GM21423 (cell line): ENCODE results near the gene MAPK14.
A peak's percentile ranks its signal among the peaks of the same experiment; 100 is the strongest.
"Not testable (repeated sequence)": the region's sequence is repeated elsewhere in the genome, so short reads cannot be mapped to it uniquely, and the experiment has no call there.

Source experiments
- ATAC-seq: cut with Tn5 transposase; IDR thresholded peaks from one replicate; pipeline ENCODE4 v1.9.1; 2021; ENCODE audit warnings: mild to moderate bottlenecking, moderate library complexity; ENCODE audit not compliant: unreplicated experiment

MAPK14 gene

DNA sequence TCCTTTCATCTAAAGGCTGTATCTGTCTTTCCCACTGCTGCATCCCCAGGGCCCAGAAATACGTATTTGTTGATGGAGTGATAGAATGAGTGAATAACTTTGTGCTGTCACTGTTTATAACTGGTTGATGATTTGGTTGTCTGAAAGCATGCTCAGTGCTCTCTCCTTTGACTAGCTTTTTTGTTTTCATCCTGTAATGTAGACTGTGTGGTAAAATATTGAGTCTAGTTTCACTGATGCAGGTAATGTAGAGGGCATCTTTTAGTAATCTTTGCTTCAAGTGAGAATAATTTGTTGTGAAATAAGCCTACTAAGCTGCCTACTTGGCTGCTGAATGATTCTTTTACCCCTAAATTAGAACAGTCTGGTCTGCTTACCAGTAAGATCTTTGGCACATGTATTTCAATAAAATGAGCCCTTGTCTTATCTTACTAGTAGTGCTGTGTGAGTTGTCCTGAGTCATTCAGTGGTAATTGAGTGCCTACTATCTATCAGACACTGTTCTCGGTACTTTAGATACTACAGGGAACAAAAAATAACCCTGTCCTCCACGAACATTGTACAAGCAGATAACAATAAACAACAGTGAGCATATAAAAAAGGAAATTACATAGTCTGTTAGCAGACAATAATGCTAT, 39.9 kb downstream of the MAPK14 start:
- ATAC-seq = no peak

GRCh38 chr6:36068012-36068392, 40.4 kb downstream of the MAPK14 start:
- ATAC-seq = no peak

GRCh38 chr6:36068586-36068985, 41.0 kb downstream of the MAPK14 start:
- no peak for ATAC-seq

DNA sequence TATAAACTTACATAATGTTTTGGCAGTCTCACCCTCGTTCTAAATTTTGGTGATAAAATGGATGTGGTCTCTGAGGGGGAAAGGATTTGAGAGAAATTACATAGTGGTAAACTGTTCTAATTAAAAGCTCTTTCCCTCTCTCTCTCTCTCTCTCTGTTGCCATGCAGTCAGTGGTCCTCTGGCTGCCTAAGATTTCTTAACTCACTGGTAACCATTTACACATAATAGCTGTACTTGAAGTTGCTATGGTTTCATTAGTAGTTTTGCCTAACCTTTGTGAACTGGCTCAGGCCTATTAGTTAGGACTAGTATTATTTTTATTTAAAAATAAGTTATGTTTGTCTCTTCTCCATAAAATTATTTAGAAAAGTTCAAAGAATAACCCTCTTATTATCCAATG, 42.0 kb downstream of the MAPK14 start:
- ATAC-seq = no peak

DNA sequence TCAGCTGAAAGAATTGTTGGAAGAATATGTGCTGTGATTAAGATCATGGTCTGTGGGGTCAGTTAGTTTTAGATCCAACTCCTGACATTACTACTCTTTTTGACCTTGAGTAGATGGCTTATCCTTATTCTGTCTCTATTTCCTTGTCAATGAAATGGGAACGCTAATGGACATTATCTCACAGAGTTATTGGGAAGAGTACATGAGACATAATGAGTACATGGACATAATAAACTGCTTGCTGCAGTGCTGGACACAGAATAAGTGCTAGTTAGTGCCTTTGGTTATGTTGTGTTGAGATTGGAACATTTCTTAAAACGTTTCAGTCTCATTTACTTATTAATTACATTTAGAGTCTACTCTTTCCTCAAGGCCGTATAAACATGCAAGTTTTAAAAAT, 42.6 kb downstream of the MAPK14 start:
- no peak for ATAC-seq

GRCh38 chr6:36071281-36071680, 43.7 kb downstream of the MAPK14 start:
- ATAC-seq = no peak

- no peak for ATAC-seq
Measured at GRCh38 chr6:36071714-36072113, 44.1 kb downstream of the MAPK14 start.

DNA sequence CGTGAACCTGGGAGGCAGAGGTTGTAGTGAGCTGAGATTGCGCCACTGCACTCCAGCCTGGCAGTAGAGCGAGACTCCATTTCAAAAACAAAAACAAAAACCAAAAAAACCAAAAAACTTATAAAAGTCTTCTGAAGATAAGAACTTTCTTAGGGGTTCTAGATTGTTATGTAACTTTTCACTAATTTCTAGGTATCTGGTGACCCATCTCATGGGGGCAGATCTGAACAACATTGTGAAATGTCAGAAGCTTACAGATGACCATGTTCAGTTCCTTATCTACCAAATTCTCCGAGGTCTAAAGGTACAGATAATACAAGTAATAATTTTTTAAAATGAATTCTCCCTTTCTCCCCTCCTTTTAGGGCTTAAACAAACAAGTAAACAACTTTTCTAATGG, 45.1 kb downstream of the MAPK14 start:
- no peak for ATAC-seq

DNA sequence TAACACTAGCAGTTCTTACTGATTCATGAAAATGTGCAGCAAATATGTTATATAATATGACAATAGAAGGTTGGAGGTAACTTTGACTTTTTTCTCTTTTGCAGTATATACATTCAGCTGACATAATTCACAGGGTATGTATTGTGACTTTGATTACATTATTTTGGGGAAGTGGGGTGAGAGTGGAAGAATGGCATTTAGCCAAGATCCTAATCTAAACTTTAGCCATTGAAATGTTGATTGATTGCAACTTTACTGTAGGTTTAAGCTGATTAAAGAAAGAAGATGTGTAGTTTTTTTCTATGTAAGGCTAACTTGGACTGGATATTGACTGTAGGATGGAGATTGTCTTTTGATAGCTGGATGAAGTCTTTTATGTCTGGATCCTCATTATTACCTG, 46.0 kb downstream of the MAPK14 start:
- no peak for ATAC-seq

DNA sequence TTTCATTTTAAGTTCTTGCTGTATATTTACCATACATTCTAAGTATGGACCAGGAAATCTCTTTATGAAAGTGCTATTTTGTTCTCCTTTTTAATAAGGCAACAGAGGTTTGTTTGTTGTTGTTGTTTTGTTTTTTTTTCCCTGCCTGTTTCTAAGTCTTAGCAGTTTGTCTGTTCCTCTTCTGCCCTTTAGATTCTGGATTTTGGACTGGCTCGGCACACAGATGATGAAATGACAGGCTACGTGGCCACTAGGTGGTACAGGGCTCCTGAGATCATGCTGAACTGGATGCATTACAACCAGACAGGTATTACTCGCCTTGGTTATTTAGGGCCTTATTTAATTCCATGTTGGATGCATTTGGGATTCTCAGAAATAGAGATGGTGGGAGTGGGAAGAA, 48.0 kb downstream of the MAPK14 start:
- no peak for ATAC-seq

DNA sequence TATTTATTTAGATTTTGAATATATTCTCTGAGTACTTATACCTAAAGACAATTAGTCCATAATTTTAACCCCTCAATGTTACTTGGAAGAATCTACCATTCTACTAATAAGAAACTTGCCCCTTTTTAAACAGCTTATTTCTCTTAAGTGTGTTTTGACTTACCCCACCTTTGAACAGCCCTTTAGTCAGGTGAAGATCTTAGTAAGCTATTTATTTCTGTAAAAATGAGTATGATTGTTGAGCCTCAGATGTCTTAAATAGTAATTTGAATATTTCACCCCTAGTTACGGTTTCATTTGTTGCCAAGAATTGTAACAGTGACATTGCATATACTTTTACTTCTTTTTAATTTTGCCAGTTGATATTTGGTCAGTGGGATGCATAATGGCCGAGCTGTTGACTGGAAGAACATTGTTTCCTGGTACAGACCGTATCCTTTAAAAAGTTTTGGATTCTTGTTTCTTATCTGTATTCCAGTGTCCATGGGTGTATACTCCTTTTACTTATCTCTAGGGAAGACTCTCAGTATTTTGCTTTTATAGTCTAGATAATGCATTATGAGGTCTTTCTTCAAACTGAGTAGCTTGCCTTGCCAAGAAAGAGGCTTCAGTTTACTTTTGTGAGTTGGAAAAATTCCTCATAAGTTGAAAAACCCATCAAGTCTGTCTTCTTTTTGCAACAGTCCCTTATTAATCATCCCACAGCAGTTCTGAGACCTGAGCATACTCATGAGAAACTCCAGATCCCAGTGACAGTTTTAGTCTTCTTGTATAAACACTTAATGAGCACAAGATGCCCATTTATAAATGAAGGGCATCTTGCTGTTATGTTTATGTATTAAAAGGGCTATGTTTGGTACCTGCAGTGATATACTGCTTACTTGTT, 48.8 kb downstream of the MAPK14 start:
- ATAC-seq = no peak

DNA sequence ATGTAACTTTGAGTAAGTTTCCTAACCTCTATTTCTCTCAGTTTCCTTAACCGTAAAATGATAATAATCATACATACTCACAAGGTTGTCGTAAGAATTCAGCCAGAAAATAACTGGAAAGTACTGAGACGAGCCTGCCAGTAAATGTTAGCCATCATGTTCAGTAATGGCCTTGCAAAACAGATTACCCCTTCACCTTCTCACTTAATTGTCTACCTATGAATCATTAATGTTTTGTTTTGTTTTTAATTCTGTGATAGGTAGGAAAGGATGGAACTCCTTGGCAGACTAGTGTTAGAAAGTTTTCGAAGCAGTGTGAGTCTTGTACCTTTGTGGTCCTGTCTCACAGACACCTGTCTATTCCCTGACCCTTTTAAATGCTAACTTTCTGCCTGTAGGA, 50.6 kb downstream of the MAPK14 start:
- no peak for ATAC-seq

- ATAC-seq = no peak
Measured at GRCh38 chr6:36079601-36080000, 52.0 kb downstream of the MAPK14 start.

DNA sequence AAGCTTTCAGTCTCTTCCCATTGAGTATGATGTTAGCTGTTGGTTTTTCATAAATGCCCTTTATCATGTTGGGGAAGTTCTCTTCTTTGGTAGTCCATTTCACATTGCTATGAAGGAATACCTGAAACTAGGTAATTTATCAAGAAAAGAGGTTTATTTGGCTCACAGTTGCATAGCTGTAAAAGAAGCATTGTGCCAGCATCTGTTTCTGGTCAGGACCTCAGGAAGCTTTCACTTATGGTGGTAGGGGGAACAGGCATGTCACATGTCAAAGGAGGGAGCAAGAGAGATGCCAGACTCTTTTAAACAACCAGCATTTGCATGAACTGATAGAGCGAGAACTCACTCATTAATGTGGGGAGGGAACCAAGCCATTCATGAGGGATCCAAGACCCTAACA, 54.7 kb downstream of the MAPK14 start:
- no peak for ATAC-seq

DNA sequence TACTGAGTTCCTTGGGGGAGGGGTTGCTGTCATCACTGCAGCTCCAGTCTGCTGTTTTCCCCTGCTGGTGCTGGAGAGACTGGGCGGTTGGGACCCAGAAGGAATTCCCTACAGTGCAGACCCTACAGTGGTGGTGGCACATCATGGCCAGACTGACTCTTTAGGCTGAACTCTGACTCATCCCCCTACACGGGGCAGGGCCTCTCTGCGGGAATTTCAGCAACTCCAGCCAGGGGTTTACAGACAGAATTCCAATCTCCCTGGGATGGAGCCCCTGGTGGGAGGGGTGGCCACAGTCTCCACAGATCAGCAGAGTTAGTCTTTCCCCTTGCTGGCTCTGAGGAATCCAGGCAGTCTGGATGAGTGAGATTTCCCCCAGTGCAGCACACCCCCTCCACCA, 55.8 kb downstream of the MAPK14 start:
- no peak for ATAC-seq

DNA sequence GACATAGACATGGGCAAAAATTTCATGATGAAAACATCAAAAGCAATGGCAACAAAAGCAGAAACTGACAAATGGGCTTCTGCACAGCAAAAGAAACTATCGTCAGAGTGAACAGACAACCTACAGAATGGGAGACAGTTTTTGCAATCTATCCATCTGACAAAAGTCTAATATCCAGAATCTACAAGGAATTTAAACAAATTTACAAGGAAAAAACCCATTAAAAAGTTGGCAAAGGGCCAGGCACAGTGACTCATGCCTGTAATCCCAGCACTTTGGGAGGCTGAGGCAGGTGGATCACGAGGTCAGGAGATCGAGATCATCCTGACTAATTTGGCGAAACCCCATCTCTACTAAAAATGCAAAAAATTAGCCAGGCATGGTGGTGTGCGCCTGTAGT, 60.6 kb downstream of the MAPK14 start:
- ATAC-seq = not testable (repeated sequence)

DNA sequence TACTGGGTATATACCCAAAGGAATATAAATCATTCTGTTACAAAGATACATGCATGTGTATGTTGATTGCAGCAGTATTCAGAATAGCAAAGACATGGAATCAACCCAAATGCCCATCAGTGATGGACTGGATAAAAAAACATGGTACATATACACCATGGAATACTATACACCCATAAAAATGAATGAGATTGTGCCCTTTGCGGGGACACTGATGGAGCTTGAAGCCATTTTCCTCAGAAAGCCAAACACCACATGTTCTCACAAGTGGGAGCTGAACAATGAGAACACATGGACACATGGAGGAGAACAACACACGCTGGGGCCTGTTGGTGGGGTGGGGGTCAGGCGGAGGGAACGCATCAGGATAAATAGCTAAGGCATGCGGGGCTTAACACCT, 61.4 kb downstream of the MAPK14 start:
- no peak for ATAC-seq

- ATAC-seq = no peak
Measured at GRCh38 chr6:36094238-36094637, 66.6 kb downstream of the MAPK14 start.

- peak; percentile 84 for ATAC-seq
Measured at GRCh38 chr6:36094753-36095496, 67.3 kb downstream of the MAPK14 start.

DNA sequence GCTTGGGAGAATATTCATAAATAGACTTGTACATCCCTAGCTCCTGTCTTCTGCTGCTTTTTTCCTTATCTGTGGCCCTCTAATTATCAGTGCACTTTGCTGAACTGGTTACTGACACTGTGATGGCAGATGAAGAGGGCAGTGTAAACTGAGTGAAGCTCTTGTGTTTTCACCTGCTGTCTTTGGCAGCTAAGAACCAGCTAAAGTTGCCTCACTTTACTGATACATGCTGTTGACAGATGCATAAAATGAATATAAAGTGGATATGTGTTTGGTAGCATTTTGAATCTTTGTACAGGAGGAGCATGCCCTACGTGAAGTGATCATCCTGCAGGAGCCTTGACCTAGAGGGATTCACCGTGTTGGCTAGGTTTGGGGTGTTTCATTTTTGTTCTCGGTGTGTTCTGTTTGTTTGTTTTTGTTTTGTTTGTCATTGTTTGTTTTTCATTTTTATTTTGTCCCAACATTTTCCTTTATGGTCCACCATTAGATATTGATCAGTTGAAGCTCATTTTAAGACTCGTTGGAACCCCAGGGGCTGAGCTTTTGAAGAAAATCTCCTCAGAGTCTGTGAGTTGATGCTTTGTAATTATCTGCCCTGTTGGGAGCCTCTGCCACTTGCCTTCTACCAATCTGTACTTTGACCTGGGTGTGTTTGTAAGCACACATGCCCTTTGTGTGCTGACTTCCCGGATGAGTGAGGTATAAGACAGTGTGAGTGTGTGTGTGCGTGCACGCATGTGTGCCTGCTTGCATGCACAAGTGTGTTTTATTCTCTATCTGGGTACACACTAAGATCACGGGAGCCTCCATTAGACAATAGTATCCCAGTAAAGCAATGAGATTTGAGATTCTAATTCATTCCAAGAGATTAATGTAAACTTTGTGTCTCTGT, 68.1 kb downstream of the MAPK14 start:
- ATAC-seq = no peak
